Measurements from ENCODE around the gene PTPRN2.
"Not testable (repeated sequence)": the region's sequence is repeated elsewhere in the genome, so short reads cannot be mapped to it uniquely, and the experiment has no call there.

PTPRN2 gene

DNA sequence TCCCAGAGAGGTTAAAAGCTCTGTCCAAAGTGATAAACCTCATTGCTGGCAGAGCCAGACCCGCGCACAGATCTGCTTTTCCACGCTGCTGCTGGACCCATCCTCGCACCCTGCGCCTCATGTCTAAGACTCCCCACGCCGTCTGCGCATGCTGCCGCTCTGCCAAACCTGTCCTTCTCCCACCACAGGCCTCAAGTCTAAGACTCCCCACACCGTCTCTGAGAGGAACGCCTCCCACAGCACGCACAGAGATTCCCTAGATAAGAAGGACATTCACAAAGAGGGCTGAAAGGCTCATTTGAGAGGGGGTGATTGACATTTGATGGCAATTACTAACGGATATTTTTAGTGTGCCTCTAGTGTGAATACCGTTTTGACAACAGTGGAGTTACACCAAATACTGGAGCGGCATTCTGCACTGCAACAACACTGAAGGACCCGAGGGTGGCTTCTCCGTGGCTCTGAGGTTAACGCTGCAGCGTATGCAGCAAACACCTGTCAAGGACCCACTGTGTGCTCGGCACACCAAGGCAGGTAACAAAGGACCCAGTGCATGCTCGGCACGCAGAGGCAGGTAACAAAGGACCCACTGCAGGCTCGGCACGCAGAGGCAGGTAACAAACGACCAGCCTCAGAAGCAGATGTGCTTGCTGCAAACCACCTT lies 1019.4 kb downstream of the PTPRN2 start:
- DNase-seq, result no peak

GRCh38 chr7:157567666-157568065 lies 1020.0 kb downstream of the PTPRN2 start:
- DNase-seq, result no peak

- DNase-seq, result no peak
Measured at GRCh38 chr7:157566631-157567006, 1021.0 kb downstream of the PTPRN2 start.

DNA sequence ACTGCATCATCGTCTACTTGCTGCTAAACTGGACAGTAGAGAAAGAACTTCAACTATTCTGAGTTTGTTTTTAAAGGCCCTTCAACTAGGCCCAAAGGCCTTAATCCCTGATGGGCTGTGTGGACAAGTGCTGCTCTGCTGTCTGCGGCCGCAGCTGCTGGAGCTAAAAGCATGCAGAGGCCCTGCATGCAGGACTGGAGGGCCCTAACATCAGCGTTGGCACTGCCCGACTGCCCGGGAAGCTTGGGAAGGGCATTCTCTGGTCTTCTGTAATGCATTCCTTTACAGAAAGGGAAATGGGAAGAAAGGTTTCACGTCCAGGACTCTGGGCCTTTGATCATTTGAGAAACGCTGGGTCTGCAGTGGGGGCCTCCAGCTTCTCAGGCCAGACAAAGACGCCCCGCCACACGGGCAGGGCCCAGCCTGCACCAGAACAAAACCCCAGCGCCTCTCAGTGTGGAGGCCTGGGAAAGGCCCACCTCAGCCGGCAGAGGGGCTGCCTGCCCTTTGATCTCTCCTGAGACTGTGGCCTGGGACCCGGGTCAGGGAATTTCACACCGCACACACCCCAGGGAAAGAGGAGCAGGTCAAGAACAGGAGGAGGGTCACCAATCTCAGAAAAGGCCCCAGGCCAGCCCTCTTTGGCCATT lies 1021.5 kb downstream of the PTPRN2 start:
- DNase-seq, result no peak

GRCh38 chr7:157565201-157565626 lies 1022.4 kb downstream of the PTPRN2 start:
- DNase-seq, result no peak

- DNase-seq, result no peak
Measured at GRCh38 chr7:157564517-157565177, 1023.0 kb downstream of the PTPRN2 start.

DNA sequence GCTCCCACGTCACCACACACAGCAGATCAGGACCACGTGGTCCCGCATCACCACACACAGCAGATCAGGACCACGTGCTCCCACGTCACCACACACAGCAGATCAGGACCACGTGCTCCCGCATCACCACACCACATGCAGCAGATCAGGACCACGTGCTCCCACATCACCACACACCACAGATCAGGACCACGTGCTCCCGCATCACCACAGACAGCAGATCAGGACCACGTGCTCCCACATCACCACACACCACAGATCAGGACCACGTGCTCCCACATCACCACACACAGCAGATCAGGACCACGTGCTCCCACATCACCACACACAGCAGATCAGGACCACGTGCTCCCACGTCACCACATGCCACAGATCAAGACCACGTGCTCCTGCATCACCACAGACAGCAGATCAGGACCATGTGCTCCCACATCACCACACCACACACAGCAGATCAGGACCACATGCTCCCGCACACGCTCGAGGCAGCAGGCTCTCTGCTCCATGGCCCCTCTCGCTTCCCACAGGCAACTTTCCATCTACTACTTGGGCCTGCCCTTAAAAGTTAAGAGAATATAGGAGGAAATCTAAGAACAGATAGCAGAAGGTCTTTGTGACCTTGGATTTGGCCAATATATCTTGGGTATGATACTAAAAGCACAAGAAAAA lies 1024.0 kb downstream of the PTPRN2 start:
- DNase-seq, result not testable (repeated sequence)

- not testable (repeated sequence) for DNase-seq
Measured at GRCh38 chr7:157562522-157563398, 1024.9 kb downstream of the PTPRN2 start.

GRCh38 chr7:157561816-157562410 lies 1025.7 kb downstream of the PTPRN2 start:
- no peak for DNase-seq

GRCh38 chr7:157561523-157561785 lies 1026.2 kb downstream of the PTPRN2 start:
- DNase-seq, result no peak

DNA sequence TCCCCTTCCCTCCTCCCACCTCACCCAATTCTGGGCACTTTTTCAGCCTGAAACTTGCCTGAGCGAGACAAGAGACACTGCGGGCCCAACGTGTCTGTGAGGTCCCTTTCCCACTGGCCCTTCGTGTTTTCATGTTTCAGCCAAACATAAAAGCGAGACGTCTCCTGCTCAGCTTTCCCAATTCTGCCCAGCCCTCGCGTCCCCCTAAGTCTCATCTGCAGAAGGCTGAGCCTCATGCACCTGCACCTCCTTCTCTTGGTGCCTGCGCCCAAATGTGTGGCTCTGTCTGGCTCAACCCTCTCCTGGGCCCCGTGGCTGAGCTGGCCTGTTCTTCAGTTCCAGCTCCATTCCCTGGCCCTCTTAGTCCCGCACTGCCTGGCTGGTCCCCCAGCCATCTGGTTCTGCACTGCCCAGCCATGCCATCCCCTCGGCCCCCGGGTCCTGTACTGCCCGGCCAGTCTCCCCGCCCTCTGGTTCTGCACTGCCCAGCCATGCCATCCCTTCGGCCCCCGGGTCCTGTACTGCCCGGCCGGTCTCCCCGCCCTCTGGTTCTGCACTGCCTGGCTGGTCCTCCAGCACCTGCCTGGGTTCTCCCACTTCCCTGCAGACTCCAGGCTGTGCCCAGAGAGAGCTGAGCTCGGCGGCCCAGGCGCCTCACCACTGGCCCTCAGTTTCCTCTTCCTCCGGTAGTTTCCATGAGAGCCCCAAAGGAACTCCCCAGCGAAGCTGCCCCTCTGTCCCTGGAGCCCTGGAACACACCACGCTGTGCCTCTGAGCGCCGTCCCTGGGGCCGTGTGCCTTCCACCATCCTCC lies 1026.7 kb downstream of the PTPRN2 start:
- no peak for DNase-seq

DNA sequence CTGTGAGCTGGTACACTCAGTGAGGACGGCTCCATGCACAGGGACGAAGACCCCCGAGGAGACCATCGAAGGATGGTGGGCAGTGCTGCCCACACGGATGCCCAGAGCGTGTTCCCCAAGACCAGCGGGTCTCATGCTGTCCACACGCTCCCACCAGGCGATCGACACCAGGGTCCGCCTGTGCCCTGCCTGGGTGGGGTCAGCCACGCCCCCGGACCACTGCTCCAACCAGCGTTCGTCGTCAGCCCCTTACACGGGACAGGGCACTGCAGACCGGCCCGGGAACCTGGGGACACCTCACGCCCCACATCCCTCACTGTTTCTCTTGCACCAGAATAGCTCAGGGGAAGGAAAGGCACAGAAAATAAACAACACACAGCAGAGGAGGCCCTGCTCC lies 1027.4 kb downstream of the PTPRN2 start:
- no peak for DNase-seq

GRCh38 chr7:157559596-157560257 lies 1027.9 kb downstream of the PTPRN2 start:
- DNase-seq, result no peak

GRCh38 chr7:157558875-157559595 lies 1028.6 kb downstream of the PTPRN2 start:
- DNase-seq, result no peak

- no peak for DNase-seq
Measured at GRCh38 chr7:157558516-157558874, 1029.1 kb downstream of the PTPRN2 start.

DNA sequence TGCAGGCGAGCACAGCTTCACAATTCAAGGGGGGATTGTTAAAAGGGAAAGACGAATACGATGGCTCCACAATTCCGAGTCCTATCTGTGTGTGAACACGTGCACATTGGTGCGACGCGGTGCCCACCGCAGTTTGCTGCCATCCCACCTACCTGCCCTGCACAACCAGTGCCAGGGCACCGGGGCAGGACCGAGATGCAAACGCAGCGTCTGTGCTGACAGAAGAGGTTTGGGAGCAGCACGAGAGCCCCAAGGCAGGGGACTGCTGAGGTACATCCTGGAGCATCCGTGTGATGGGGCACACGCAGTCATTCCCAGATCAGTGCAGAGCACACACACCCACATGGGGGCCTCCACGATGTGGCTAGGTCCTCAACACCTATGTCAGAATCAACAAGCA lies 1029.6 kb downstream of the PTPRN2 start:
- no peak for DNase-seq

DNA sequence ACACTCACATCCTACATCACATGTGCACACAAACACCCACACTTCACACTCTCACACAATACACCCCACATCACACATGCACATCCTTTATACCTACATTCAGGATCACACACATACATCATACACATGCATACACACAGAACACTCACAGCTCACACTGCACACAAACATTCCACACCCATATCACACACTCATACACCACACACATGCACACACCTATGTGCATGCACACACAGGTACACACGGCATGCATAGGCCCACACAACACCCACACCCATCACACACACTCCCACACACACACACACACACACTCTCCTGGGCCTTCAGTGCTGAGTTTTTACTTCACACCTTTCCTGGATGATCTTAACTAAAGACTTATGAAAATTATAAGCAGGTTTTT lies 1030.4 kb downstream of the PTPRN2 start:
- no peak for DNase-seq

- DNase-seq, result no peak
Measured at GRCh38 chr7:157556642-157556944, 1031.0 kb downstream of the PTPRN2 start.

DNA sequence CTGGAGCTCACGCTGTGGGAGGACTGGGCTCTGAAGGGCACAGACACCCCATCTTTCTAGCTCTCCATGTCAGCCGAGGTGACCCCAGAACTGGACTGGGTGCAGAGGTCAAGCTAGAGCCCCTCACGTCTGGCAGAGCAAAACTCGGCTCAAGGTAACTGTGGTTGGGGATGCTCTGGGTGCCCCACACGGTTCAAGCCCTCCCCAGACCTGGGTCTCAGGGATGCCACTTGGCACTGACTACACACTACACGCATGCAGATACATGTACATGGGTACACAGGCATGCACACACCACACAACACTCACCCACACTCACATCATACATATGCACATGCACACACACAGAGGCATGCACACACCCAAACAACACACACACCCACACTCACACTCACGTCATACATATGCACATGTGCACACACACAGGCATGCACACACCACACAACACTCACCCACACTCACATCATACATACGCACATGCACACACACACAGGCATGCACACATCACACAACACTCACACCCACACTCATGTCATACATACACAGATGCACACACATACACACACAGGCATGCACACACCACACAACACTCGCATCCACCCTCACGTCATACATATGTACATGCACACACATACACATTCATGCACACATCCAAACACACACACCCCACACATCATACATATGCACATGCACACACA lies 1031.5 kb downstream of the PTPRN2 start:
- DNase-seq, result no peak

DNA sequence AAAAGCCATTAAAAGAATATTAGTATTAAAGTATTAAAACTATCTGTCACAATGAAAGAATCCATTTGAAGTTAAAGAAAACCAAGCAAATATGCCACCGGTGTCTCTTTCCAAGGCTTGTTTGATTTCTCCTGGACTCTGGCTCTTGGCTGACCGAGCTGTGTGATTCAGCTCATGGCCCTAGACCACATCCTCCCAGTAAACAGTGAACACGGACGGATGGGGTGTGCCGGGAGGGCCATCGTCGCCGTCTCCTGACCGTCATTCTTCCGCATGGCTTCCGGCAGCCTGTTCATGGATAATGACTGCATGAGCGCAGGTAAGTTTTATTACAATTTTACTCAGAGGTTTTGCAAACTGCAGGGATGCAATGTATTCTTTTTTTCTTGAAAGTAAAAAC lies 1032.3 kb downstream of the PTPRN2 start:
- DNase-seq, result no peak
